Lower leg skin (tissue), 3 donors: ENCODE data around the gene ELP2.

ENCODE experiments used
- POLR2A ChIP-seq, 2 donors: fragments of 450-650 bp; IDR thresholded peaks; one replicate each; pipeline ENCODE4 v1.6.1; 2016 to 2017; ENCODE audit warnings: antibody characterized with exemption in 2 of 2, mild to moderate bottlenecking in 1 of 2, moderate library complexity in 1 of 2
- TF ChIP-seq, protein P1 (sequence below), 3 donors: fragments of 450-650 bp; IDR thresholded peaks; one replicate each; pipeline ENCODE4 v1.5.1; 2016; ENCODE audit warnings: antibody characterized with exemption in 3 of 3, mild to moderate bottlenecking in 3 of 3, moderate library complexity in 2 of 3

DNA sequence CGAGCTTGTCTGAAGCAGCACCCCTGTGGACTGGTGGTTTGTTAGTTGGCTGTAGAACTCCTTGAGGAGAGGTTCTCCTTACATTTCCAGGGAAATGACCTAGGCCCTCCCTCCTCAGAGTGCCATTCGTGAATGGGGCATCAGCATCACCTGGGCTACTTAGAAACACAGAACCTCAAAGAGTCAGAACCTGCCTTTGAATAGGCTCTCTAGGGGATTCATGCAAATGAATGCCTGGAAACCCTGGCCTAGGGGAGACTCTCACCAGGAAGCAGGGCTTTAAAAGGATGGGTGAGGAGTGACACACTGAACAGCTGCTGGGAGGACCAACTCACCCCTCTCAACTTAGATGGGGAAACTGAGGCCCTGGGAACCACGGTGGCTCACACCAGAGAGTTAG, 55.5 kb downstream of the ELP2 start:
- TF ChIP-seq POLR2A (IDR thresholded peaks at IDR 0.05) = no peak
- TF ChIP-seq, protein P1, sequence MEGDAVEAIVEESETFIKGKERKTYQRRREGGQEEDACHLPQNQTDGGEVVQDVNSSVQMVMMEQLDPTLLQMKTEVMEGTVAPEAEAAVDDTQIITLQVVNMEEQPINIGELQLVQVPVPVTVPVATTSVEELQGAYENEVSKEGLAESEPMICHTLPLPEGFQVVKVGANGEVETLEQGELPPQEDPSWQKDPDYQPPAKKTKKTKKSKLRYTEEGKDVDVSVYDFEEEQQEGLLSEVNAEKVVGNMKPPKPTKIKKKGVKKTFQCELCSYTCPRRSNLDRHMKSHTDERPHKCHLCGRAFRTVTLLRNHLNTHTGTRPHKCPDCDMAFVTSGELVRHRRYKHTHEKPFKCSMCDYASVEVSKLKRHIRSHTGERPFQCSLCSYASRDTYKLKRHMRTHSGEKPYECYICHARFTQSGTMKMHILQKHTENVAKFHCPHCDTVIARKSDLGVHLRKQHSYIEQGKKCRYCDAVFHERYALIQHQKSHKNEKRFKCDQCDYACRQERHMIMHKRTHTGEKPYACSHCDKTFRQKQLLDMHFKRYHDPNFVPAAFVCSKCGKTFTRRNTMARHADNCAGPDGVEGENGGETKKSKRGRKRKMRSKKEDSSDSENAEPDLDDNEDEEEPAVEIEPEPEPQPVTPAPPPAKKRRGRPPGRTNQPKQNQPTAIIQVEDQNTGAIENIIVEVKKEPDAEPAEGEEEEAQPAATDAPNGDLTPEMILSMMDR (IDR thresholded peaks at IDR 0.05) = no peak
